Measurements from ENCODE around the gene SLC35G6. TPM values are rescaled to one million over a fixed set of nuclear protein-coding genes. Genes with fewer than 3 reads are reported as not detected.

The SLC35G6 gene
- total and polyA plus RNA-seq, 2 of the 13 experiments (the other 11 are each of a cell fraction or from before 2014, with no cell fraction given): 0.07 TPM; not detected in 1

GRCh38 chr17:7444682-7445618, 36.3 kb upstream of the SLC35G6 start, which contains the start of gene CHRNB1 (continued):
- TF ChIP-seq CEBPB (IDR thresholded peaks at IDR 0.05; ENCODE audit: borderline replicate concordance, low read depth, low read length) (peak; percentile 63; the same call in 1 of the 2 replicates), E2F5 (CRISPR knock-in tag; conservative IDR thresholded peaks at IDR 0.05) (no peak), ZSCAN22 (CRISPR knock-in tag; IDR thresholded peaks at IDR 0.05) (no peak), TAF1 (CRISPR knock-in tag; IDR thresholded peaks at IDR 0.05) (peak; percentile 64; the same call in 1 of the 2 replicates), GMEB1 (CRISPR knock-in tag; IDR thresholded peaks at IDR 0.05; ENCODE audit: borderline replicate concordance) (peak; percentile 47; the same call in 1 of the 2 replicates), ZNF713 (CRISPR knock-in tag; IDR thresholded peaks at IDR 0.05) (no peak), ARID4A (CRISPR knock-in tag; IDR thresholded peaks at IDR 0.05; ENCODE audit: borderline replicate concordance) (peak; percentile 75; the same call in 1 of the 2 replicates), ZNF615 (CRISPR knock-in tag; IDR thresholded peaks at IDR 0.05; ENCODE audit: borderline replicate concordance) (no peak), IRF2 (CRISPR knock-in tag; IDR thresholded peaks at IDR 0.05) (peak; percentile 37; the same call in 1 of the 2 replicates), DMAP1 (CRISPR knock-in tag; IDR thresholded peaks at IDR 0.05) (no peak; the same call in 1 of the 2 replicates), EEA1 (CRISPR knock-in tag; IDR thresholded peaks at IDR 0.05; ENCODE audit: borderline replicate concordance) (no peak), SIN3B (IDR thresholded peaks at IDR 0.05; ENCODE audit: low read length) (no peak), MBNL3 (CRISPR knock-in tag; conservative IDR thresholded peaks at IDR 0.05) (no peak), TBX2 (CRISPR knock-in tag; IDR thresholded peaks at IDR 0.05; ENCODE audit: borderline replicate concordance) (peak; percentile 61), ZMAT3 (CRISPR knock-in tag; conservative IDR thresholded peaks at IDR 0.05) (peak; percentile 75; the same call in 1 of the 2 replicates), KDM5B (CRISPR knock-in tag; IDR thresholded peaks at IDR 0.05; ENCODE audit: borderline replicate concordance) (peak; percentile 87), LCORL (IDR thresholded peaks at IDR 0.05) (no peak), LCORL (CRISPR knock-in tag; IDR thresholded peaks at IDR 0.05) (no peak; the same call in 1 of the 2 replicates), RXRB (CRISPR knock-in tag; IDR thresholded peaks at IDR 0.05; ENCODE audit: borderline replicate concordance) (no peak; the same call in 1 of the 2 replicates), ZFAT (CRISPR knock-in tag; conservative IDR thresholded peaks at IDR 0.05) (no peak)

All from HepG2 (cell line).